ENCODE results near the gene PLB1. TPM values are rescaled to one million over a fixed set of nuclear protein-coding genes. Genes with fewer than 3 reads are reported as not detected.

The PLB1 gene
- total RNA-seq, 1 experiment from 2014 or later = 0.40 TPM

DNA sequence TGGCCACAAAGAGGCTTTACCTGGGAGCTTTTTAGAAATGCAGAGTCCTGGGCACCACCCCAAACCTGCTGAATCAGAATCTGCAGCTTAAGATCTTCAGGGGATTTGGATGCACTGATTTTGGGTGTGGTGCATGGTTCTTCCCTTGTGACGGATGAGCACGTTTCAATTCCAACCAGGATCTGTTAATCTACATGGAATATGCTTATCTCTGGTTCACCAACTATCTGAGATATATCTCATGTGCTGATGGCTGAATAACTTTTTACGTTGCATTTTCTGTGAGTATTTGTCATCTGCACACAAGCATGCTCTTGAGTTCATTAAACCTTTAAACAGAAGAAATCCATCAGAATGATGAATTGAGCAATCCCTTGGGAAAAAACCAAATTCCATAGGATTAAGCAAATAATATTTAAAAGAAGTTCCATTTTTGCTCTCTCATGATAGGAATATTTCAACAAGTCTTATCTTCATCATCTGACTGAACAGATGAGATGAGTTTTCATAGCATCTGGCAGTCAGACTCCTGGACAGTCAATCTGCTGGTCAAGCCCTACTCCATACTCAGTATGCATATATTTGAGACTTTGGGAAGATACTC, 120.6 kb downstream of the PLB1 start:
- Histone ChIP-seq H3K4me1 (ENCODE audit: insufficient read depth, low read length) (peaks cover 76% of the 10 kb centered on the region), H3K9ac (ENCODE audit: low read length) (no peak overlapping the region), H3K9me2 (replicated peaks; ENCODE audit: low read length) (no peaks in the 10 kb centered on the region), H3K4me3 (ENCODE audit: low read length) (no peak overlapping the region), H3K79me2 (ENCODE audit: low read length) (no peaks in the 10 kb centered on the region), H3K4me2 (ENCODE audit: low read length) (no peak overlapping the region), H3F3A (ENCODE audit: low read length, unreplicated experiment) (no peaks in the 10 kb centered on the region), H4K20me1 (ENCODE audit: low read length) (no peaks in the 10 kb centered on the region), H2AFZ (ENCODE audit: low read length) (no peak overlapping the region), H3K36me3 (ENCODE audit: low read depth, low read length) (no peaks in the 10 kb centered on the region), H3K27ac (ENCODE audit: low read length) (no peak overlapping the region), H3K27me3 (ENCODE audit: low read length) (no peaks in the 10 kb centered on the region), H3K9me3 (ENCODE audit: low read length) (no peaks in the 10 kb centered on the region)
- BruUV-seq (replicated peaks) = no TSS peak
- ATAC-seq (no peak), DNase-seq (no peak)
- ChIA-PET POLR2A (ENCODE audit: unreplicated experiment) (interaction anchor here (0.6 kb wide), 1 partner anchor 35 kb away, joined by 3 read pairs; no protein-coding TSS in a partner anchor), CTCF (no interaction called here)
- intact Hi-C loops (cut with micrococcal nuclease) = no loop called here
- TF ChIP-seq, protein P1, sequence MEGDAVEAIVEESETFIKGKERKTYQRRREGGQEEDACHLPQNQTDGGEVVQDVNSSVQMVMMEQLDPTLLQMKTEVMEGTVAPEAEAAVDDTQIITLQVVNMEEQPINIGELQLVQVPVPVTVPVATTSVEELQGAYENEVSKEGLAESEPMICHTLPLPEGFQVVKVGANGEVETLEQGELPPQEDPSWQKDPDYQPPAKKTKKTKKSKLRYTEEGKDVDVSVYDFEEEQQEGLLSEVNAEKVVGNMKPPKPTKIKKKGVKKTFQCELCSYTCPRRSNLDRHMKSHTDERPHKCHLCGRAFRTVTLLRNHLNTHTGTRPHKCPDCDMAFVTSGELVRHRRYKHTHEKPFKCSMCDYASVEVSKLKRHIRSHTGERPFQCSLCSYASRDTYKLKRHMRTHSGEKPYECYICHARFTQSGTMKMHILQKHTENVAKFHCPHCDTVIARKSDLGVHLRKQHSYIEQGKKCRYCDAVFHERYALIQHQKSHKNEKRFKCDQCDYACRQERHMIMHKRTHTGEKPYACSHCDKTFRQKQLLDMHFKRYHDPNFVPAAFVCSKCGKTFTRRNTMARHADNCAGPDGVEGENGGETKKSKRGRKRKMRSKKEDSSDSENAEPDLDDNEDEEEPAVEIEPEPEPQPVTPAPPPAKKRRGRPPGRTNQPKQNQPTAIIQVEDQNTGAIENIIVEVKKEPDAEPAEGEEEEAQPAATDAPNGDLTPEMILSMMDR (conservative IDR thresholded peaks at IDR 0.05; ENCODE audit: low read depth, low read length) = no peak
- TF ChIP-seq EZH2phosphoT487 (IDR thresholded peaks at IDR 0.05; ENCODE audit: borderline replicate concordance, low read length) (no peak), EZH2 (IDR thresholded peaks at IDR 0.05; ENCODE audit: low read length, unreplicated experiment) (no peak)

GRCh38 chr2:28617502-28618184, 121.8 kb downstream of the PLB1 start:
- H3F3A ChIP-seq (ENCODE audit: low read length, unreplicated experiment) = no peaks in the 10 kb centered on the region
- no peak overlapping the region for H3K27ac ChIP-seq (ENCODE audit: low read length)
- intact Hi-C loops (cut with micrococcal nuclease) = no loop called here
- H3K9ac ChIP-seq (ENCODE audit: low read length) = no peak overlapping the region
- ChIA-PET POLR2A (ENCODE audit: unreplicated experiment) (no interaction called here), CTCF (interaction anchor here (0.7 kb wide), 1 partner anchor 23 kb away, joined by 3 read pairs; no protein-coding TSS in a partner anchor)
- no peaks in the 10 kb centered on the region for H3K9me3 ChIP-seq (ENCODE audit: low read length)
- H3K4me2 ChIP-seq (ENCODE audit: low read length) = no peak overlapping the region
- no peaks in the 10 kb centered on the region for H3K27me3 ChIP-seq (ENCODE audit: low read length)
- ATAC-seq (no peak; the same call in 1 of the 2 replicates), DNase-seq (peak; percentile 32)
- no TSS peak for BruUV-seq (replicated peaks)
- no peaks in the 10 kb centered on the region for H3K79me2 ChIP-seq (ENCODE audit: low read length)
- H3K36me3 ChIP-seq (ENCODE audit: low read depth, low read length) = no peaks in the 10 kb centered on the region
- no peaks in the 10 kb centered on the region for H4K20me1 ChIP-seq (ENCODE audit: low read length)
- H3K4me3 ChIP-seq (ENCODE audit: low read length) = no peak overlapping the region
- H2AFZ ChIP-seq (ENCODE audit: low read length) = no peak overlapping the region
- no peaks in the 10 kb centered on the region for H3K9me2 ChIP-seq (replicated peaks; ENCODE audit: low read length)
- peaks cover 75% of the 10 kb centered on the region for H3K4me1 ChIP-seq (ENCODE audit: insufficient read depth, low read length)
- TF ChIP-seq, protein P1 (conservative IDR thresholded peaks at IDR 0.05; ENCODE audit: low read depth, low read length) = no peak
- TF ChIP-seq EZH2phosphoT487 (IDR thresholded peaks at IDR 0.05; ENCODE audit: borderline replicate concordance, low read length) (no peak), EZH2 (IDR thresholded peaks at IDR 0.05; ENCODE audit: low read length, unreplicated experiment) (no peak)
